Endothelial cell of hepatic sinusoid (primary cell): Measurements from ENCODE around the gene IL17A.
"Not testable (repeated sequence)": the region's sequence is repeated elsewhere in the genome, so short reads cannot be mapped to it uniquely, and the experiment has no call there.

Source experiments
- in situ Hi-C: cut with HindIII; loops from 2 replicates; pipeline ENCODE4 v1.10.0; 2017; ENCODE audit warnings: low sequenced_read_pairs

The IL17A gene

GRCh38 chr6:52162940-52163908, 23.0 kb upstream of the IL17A start:
- in situ Hi-C loops = no loop called here

DNA sequence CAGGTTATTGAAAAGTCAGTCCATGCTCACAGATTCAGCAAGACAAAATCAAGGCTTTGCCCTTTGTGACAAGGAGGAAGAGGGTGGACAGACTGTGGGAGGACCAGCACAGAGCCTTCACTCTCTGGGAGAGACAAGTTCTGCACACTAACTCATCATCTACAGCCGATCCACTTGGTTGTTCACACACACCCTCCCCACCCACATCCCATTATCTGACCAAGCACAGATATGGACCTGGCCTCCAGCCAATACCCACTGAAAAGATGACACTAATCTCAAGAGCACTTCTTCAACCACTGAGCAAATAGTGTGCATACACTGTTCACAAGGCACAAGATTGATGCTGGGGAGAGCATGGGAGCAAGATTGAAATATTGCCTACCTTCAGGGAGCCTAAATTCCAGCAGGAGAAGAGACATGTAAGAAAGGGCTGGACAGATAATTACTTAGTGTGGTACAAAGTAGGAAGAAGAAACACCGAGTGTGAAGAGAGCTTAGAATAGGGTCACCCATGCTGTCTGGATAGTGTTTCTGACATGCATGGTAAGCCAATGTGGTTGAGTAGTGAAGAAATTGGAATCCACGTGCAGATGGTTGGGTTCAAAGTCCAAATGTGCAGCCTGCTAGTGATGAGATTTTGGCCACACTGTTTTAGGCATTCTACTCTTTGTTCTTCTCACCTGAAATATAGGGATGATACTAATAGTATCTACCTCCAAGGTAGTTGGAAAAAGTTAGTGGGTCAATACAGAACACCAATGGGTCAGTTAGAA, 21.7 kb upstream of the IL17A start:
- in situ Hi-C loops = no loop called here

DNA sequence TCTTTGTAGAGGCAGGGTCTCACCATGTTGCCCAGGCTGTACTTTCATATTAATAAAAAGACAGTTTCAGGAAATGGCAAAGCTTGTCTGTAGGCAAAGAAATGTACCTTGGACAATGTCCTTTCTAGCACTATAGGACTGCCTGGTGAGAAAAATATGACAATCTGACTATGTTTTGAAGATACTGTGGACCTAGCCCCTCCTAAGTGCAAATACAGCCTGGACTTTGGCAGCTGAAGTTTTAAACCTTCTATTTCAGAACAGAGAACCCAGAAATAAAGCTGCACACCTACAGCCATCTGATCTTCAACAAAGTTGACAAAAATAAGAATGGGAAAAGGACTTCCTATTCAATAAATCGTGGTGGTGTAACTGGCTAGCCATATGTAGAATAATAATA, 18.9 kb upstream of the IL17A start:
- in situ Hi-C loops = no loop called here

GRCh38 chr6:52168351-52168750, 17.8 kb upstream of the IL17A start:
- in situ Hi-C loops = not testable (repeated sequence)

DNA sequence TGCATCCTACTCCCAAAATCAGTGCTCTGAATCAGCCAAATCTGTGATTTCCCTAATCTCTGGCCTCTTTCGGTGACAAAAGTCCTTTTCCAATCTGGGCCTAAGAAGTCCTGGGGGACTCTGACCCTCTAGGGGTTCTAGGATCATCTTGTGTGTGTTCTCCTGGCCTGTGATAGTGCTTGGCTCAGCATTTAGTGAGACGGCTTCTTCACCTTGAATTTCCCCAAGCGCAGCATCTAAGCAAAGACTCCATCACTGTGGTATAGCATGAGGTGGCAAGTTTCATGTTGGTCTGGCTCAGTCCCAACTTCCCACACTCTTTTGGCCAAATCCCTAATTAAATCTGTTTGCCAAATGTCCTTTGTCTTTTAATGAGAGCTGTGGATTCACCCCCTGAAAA, 12.1 kb upstream of the IL17A start:
- in situ Hi-C loops = no loop called here

- in situ Hi-C loops = no loop called here
These were observed 9.6 kb upstream of the IL17A start for GRCh38 chr6:52176550-52176949.

- in situ Hi-C loops = no loop called here
These were observed 8.2 kb upstream of the IL17A start for GRCh38 chr6:52177961-52178360.

DNA sequence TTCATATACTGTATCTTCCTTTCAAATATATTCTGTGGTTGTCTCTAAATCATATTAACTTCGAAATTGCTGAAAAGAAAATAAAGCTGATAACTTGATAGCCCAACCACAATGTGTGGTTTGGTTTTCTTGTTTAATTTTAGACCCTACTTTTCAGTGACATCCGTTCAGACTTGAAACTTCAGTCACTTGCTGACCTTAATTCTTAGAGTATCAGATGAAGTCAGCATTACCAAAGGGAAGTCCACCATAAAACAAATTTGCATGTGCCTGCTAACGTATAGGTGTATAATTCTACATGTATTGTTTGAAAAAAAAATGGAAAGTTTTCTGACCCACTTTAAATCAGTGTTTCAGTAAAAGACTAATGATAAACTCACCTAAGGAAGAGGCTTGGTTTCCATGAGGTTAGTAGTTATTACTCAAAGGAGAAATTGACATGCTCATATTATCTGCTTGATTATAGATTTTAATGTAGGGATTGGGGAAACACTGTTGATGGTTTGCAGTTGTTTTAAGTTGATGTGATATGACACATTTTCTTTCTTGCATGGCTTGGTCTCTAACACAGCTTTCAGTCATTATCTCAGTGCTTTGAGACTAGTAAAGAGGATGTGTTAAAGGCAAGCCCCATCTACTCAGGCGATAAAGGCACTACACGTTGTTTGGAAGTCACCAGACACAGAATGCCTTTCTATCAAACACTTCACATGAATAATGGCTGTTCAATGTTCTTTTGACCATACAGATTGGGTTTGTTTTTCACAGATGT, 5.2 kb upstream of the IL17A start:
- in situ Hi-C loops = no loop called here

DNA sequence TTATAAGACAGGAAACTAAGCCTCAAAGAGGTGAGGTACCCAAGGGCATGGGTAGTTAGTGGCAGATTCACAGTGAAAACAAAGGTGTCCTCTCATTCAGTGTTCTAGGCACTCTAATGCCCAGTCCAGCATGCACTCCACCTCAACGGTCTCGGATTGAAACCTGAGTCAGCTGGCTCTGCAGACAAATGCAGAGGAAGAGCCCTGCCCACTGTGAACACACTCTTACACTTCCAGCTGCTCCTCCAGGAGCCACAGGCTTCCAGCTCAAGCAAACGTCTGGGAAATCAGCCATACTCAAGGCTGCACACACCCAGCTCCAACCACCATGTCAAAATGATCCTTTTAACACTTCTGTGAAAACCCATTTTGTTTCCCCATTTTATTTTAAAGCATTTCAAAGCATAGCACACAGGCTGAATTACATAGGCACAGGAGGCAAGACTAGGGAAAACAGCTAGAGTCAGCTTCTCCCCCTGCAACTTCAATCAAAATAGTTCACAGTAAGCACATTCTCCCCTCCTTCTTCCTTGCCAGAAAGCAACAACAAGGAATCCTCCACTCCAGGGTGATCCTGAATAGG, 3.0 kb upstream of the IL17A start:
- in situ Hi-C loops = no loop called here

DNA sequence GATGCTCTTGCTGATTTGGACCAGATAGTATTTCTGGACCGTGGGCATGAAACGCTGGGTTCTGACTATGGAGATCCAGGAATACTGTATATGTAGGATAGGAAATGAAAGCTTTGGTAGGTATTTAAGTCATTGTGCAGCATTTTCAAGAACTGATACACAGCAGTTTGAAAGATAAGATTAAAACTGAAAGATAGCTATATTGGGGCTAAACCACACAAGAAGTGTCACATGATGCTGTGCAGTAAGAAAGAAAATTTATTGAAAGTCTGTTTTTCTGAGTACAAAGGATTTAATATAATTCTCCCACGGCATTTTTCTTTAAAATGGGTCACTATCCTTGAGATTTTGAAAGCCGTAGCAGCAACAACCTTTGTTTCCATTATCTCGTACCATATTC, 305 bp downstream of the IL17A start:
- in situ Hi-C loops = no loop called here

DNA sequence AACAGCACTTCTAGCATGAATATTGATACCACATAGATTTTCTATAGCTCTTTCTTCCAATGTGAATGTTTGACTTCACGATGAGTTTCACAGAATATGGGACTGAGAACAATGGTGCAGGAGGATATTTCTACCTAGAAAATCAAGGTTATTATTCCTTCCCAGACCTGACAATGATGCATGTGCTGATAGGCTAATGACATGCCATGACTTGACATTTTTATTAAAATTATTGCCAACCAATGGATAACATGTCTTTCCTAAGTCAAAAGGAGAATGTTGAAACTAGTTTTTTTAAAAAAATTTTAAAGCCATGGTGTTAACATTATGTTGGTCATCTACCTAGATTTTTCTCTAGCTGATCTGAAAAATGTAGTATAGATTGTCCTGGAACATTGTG, 923 bp downstream of the IL17A start:
- in situ Hi-C loops = no loop called here

DNA sequence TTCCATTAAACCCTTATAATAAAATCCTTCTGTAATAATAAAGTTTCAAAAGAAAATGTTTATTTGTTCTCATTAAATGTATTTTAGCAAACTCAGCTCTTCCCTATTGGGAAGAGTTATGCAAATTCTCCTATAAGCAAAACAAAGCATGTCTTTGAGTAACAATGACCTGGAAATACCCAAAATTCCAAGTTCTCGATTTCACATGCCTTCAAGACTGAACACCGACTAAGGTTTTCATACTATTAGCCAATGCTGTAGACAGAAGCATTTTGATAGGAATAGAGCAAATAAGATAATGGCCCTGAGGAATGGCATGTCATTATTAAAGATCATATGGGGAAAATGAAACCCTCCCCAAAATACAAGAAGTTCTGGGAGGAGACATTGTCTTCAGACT, 3.8 kb downstream of the IL17A start:
- in situ Hi-C loops = no loop called here

- in situ Hi-C loops = no loop called here
These were observed 4.2 kb downstream of the IL17A start for GRCh38 chr6:52190409-52190808.

DNA sequence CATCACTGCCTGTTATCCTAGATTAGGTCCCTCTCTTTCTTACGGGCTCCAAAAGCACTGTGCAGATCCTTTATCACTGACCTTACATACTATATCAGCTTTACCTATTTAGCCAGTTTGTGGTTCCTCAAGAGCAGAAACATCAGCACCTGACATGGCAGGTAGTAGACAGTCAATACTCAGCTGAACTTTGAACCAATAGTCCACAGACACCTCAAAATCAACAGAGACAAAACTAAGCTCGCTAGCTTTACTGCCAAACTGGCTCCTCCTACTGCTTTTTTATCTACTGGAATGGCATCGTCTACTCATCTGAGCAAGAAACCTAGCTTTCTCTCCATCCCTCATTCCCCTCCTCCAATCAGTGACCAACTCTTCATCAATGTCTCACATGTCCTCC, 5.6 kb downstream of the IL17A start:
- in situ Hi-C loops = no loop called here

DNA sequence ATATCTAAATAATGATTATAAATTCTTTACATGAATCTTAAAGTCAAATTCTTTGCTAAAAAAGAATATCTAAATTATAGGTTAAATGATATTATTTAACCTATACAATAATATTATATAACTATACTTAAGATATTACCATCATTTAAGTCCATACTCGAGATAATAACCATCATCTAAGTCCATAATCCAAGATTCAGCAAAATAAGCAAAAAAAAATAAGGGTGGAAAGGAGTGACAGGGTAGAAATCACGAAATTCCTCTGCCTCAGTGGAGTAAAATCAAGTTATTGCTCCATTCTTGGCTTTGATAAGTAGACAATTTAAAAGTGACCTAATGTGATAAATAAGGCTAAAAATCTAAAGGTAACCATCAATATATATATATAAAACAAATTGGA, 9.7 kb downstream of the IL17A start:
- in situ Hi-C loops = no loop called here

DNA sequence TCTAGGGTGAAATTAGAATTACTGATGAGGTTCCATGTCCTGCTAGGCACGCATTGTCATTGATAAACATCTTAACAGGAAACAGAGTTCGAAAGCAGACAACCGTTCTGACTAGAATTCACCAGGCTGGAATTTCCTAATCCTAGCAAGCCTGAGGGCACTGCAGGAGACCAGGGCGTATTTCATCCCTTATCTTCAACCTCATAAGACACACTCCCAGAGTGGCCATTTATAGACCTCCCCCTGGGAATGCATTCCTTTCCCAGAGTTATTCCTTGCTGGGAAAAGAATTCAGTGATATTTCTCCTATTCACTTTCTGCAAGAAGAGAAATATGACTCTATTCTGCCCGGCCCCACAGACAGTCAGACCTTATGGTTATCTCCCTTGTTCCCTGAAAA, 13.9 kb downstream of the IL17A start:
- in situ Hi-C loops = not testable (repeated sequence)

GRCh38 chr6:52201046-52201445, 14.9 kb downstream of the IL17A start:
- in situ Hi-C loops = no loop called here

DNA sequence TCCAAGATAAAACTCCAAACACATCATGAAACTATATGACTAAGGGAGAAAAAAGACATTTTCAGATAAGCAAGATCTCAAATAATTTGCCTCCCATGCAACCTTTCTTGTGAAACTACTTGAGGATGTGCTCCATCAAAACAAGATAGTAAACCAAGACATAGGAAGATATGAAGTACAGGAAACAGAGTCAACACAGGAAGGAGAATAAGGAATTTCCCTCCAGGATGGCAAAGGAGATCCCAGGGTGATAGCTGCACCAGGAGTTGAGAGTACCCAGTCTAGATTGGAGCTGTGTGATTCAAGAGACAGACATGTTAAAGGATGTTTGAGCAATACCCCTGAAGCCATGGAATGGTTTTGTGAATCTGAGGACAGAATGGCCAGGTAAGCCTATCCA, 15.3 kb downstream of the IL17A start:
- in situ Hi-C loops = no loop called here

GRCh38 chr6:52207066-52207465, 20.9 kb downstream of the IL17A start:
- in situ Hi-C loops = no loop called here

DNA sequence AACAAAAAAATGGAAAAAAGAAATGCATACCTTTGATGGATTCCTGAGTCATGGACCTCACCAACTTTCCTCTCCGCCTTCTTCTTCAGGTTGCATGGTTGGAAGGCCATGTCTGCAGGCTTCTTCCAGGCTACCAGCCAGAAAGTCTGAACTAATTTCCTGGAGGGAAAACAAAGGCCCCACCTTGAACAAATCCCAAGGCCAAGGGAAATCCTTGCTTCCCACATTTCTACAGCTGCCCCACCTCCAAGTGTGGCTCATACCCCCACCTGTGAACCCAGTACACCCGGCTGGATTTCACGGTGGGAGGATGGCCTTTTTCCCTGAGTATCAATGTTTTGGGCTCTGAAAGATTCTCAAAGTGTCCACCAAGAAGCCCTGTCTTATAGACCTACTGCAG, 22.4 kb downstream of the IL17A start:
- in situ Hi-C loops = no loop called here

- in situ Hi-C loops = no loop called here
These were observed 23.6 kb downstream of the IL17A start for GRCh38 chr6:52209770-52210169.
